Renal cortex interstitium (tissue), 11 donors: ENCODE results near the gene BCDIN3D. TPM values are rescaled to one million over a fixed set of nuclear protein-coding genes. Genes with fewer than 3 reads are reported as not detected.
"Not testable (repeated sequence)": the region's sequence is repeated elsewhere in the genome, so short reads cannot be mapped to it uniquely, and the experiment has no call there.

Experiments used
- DNase-seq, 11 donors: peaks; one replicate each; pipeline ENCODE4 v3.0.0-alpha.2; 2013; ENCODE audit warnings: low read depth in 9 of 11, low spot score in 4 of 11; ENCODE audit errors: extremely low read depth in 1 of 11
- polyA plus RNA-seq, 3 donors: library from polyadenylated mRNA; unstranded; fragments of 120-200 nt; gene quantifications; one replicate each; pipeline ENCODE4 v1.2.1, GENCODE V29; 2013; ENCODE audit not compliant: insufficient read length in 3 of 3

BCDIN3D gene
- polyA plus RNA-seq, 3 donors = 7.2 to 9.0 (median 8.2) TPM

DNA sequence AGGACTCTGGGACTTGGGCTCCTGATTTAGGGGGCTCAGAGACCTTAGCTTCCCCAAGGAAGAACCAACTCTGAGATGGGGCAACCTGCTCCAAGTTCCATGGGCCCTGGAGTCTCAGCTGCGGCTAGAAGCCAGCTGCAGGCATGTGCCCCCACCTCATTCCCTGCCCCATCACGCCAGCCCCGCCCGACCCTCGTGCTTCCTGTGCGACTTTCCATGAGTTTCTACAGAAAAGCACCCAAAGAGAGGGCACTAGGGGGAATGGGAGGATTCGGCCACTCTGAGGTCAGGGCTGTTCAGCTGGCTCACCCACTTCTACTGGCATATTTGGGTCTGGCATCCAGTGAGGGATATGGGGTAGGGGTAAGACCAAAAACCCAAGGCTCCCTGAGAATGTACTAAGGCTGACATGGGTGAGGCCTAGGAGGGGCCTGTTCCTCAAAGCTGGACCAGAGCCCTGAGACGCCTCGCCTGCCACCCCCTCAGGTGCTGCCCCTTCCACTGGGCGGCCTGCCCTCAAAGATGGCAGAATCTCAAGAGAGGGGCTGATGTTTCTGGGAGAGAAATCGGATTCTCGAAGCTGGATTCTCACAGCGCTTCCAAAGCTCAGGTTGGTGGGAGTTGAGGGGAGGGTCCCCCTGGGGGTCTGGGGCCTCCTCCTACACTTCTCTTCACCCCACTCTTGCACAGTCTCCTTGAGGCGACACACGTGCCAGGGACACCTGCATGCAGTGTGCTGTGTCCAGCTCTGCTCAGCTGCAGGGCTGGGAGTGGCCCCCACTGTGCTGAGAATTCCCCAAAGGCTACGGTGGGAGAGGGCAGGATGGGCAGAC, 38.7 kb upstream of the BCDIN3D start:
- no peak for DNase-seq

GRCh38 chr12:49880756-49881414, 38.0 kb upstream of the BCDIN3D start:
- no peak for DNase-seq

- not testable (repeated sequence) for DNase-seq
Measured at GRCh38 chr12:49879065-49879464, 36.2 kb upstream of the BCDIN3D start.

DNA sequence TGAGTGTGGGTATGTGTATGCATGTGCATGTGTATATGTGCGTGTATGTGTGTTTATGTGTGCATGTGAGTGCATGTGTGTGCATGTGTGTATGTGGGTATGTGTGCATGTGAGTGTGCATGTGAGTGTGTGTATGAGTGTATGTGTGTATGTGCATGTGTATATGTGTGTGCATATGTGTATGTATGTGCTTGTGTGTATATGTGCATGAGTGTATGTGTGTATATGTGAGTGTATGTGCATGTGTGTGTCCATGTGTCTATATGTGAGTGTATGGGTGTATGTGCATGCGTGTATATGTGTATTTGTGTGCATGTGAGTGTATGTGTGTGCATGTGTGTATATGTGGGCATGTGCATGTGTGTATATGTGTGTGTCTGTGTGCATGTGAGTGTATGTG, 35.1 kb upstream of the BCDIN3D start:
- no peak for DNase-seq

DNA sequence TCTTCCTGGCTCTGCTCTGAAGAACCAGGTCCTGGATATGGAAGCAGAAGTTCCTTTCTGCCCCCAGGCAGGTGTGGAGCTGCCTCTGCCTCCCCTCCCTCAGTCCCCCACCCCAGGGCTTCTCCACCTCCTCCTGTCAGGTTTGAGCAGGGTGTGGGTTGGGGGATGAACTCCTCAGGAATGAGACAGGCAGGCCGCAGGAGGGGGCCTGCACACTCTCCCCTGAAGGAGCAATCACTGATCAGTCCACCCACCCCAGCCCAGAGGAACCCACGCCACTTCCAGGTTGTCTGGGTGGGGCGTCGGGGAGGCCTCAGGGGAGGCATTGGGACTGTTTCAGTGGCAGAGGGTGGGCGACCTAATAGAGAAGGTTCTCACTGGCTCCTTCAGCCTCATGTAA, 34.2 kb upstream of the BCDIN3D start:
- DNase-seq = no peak

- DNase-seq = no peak
Measured at GRCh38 chr12:49876070-49876469, 33.2 kb upstream of the BCDIN3D start.

GRCh38 chr12:49875115-49875720, 32.3 kb upstream of the BCDIN3D start:
- no peak for DNase-seq

GRCh38 chr12:49874142-49874897, 31.4 kb upstream of the BCDIN3D start:
- no peak for DNase-seq

DNA sequence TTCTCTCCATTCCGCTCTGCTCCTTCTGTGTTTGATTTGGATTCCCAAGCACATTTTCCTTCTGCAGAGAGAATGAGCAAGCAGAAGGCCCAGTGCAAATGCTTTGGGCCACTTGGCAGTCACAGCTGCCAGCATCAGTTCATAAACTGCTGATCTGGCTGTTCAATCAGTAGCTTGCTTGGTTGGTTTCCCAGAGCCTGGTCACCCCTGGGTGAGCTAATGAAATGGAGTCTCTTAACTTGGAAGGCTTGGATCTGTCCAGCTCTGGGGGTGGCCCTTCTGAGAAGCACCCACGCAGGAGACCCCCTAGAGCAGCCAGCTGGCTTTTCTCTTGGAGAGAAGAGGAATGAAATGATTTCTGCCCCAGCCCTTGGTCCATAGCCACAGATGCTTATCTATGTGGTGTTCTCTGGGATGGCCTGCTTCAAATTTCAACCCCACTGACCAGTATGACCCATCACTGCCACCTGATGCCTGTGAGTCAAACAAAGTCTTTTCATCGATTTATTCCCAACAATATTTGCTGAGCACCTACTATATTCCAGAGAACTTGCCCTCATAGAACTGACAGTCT, 30.5 kb upstream of the BCDIN3D start:
- peak in 1 of 11 donors; percentile 47 for DNase-seq

- no peak for DNase-seq
Measured at GRCh38 chr12:49872781-49873181, 29.9 kb upstream of the BCDIN3D start.

- no peak for DNase-seq
Measured at GRCh38 chr12:49872381-49872780, 29.5 kb upstream of the BCDIN3D start.

DNA sequence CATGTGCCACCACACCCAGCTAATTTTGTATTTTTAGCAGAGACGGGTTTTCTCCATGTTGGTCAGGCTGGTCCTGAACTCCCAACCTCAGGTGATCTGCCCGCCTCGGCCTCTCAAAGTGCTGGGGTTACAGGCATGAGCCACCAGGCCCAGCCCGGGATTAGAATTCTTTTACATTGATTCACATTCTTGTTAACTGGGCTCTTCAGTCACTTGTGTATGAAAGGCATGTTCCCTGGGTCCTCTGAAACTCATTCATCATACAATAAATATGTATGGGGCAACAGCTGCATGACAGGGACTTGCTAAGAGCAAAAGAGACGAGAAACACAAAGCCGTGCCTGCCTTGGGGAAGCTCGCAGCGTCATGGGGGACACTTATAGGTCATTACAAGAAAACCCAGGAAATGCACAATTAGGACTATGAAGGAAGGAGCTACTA, 28.9 kb upstream of the BCDIN3D start:
- not testable (repeated sequence) for DNase-seq

DNA sequence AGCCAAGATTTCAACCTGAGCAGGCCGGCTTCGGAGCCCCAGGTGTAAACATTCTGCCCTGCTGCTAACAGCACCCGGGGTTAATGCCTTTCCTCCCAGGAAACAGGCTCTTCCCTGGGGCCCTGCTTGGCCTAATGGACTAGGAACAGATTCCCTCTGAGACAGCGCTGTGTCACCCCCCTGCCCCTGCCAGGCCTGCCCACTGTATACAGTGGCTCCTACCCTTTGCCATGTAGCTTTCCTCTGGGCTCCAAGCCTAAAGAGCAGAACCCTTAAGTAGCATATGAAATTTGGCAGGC, 28.3 kb upstream of the BCDIN3D start:
- no peak for DNase-seq

DNA sequence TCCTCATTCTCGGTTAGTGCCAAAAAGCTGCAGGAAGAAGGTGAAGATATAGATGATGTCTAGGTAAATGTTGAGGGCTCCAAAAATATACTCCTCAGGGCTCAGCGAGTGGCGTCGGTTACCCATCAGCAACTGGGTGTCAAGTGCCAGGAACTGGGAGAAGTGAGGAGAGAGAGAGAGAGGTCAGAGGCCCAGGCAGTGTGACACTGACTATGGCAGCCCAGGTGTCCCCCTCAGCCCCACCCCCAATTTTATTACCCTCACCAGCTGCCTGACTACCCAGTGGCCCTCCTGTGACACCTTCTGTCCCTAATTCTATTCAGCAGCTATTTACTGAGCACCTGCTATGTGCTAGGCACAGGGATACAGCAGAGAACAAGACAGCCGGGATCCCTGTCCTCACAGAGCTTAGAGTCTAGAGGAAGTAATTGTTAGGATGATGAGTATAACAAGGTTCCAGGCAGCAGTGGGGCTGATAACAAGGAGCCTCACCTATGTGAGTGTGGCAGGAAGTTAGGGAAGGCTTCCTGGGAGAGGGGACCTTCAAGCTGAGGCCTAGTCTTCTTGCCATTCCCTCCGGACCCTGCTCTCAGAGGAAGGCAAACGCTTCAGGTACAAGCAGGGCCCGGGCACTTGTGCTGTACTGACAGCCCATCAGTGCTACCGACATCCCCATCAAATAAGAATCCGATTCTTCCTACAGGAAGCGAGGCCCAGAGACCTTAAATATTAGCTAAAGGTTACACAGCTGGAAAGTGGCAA, 27.8 kb upstream of the BCDIN3D start:
- no peak for DNase-seq

DNA sequence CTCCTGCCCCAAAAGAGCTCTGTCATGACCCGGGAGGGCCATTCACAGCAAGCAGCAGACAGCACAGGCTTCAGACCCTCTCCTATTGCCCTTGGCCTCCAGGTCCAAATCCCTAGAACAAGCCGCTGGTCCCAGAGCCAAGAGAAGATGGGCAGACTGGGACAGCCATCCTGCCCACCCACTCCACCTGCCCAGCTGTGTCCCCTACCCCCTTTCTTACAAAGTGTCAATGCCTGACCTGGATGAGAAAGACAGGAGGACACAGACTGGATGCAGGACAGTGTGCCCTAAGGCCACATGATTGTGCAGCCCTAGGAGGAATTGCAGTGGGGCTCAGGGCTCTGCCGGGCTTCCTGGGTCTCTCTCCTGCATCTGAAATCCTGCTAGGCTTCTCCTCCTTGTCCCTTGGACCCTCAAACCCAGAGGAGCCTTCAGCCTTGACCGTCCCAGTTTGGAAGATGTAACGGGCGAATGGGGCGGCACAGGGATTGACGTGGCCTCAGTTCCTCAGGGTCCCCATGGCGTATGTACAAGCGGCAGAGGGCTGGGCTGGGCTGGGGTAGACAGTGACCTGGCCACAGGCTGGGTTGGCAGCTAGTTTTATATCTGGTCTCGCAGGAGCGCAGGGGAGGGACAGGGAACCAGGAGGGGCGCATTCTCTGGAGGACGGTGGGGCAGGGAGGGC, 27.1 kb upstream of the BCDIN3D start:
- no peak for DNase-seq

DNA sequence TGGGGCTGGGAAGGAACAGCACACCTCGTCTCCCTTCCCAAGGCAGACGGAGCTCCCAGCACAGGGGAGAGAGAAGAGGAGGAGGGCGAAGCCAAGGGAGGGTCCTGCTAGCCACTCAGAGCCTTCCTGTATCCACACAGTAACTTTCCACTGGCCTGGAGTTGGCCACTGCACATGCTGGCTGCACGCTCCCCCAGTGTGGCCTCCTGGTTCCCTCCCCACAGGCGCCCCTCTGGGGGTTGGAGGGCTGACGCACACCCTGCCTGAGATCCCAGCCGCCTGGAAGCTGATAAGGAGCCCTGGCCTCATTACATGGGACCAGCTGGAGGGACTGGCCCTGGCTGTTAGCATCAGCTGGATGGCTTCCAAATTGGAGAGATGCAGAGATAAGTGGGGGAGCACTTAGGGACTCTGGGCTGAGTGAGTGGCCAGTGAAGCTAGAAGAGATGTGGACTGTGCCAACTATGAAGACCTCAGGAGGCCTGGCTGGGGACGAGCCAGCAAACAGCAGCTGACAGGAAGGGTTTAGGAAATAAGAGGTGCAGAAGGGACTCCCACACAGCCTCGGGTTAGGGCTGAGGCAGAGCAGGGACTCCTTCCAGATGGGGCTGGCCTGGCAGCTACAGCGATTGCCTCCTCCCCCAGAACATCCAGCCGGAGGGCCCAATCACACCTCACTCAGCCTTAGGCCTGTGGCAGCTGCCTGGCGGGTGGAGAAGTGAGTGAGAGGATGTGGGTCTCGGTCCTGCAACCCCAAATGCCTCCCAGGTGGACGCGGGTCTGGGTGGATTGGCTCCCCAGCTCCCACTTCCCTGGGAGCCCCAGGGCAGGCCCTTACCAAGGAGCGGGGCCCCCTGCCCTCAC, 26.3 kb upstream of the BCDIN3D start:
- DNase-seq = peak; percentile 61 to 89 (median 80)

DNA sequence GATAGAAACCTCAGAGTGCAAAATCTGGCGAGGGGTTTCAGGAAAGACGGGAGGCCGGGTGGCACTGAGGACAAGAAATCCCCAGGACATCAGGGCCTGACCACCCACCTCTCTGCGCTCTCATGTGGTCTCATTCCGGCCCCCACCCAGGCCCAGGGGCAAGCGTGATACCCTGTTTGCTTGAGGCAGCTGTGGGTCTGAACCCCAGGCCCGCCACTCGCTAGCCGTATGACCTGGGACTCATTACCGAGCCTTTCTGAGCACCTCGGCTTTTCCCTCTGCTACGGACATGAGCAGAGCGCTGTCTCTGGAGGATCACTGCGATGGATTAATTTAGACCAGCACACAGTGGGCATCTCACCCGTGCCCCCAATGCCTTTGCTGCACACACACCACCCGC, 25.5 kb upstream of the BCDIN3D start:
- DNase-seq = no peak
